C4-2B (cell line): ENCODE data around the gene ZFP36L1.

Experiments
- ZFX ChIP-seq: fragments of 450-650 bp; IDR thresholded peaks from 2 replicates; pipeline ENCODE4 v1.6.1; 2017
- TF ChIP-seq, protein P1 (sequence below): fragments of 450-650 bp; conservative IDR thresholded peaks from 2 replicates; pipeline ENCODE4 v1.5.1; 2017; ENCODE audit warnings: mild to moderate bottlenecking

GRCh38 chr14:68747393-68747792 is 45.5 kb downstream of the ZFP36L1 start:
- TF ChIP-seq, protein P1, sequence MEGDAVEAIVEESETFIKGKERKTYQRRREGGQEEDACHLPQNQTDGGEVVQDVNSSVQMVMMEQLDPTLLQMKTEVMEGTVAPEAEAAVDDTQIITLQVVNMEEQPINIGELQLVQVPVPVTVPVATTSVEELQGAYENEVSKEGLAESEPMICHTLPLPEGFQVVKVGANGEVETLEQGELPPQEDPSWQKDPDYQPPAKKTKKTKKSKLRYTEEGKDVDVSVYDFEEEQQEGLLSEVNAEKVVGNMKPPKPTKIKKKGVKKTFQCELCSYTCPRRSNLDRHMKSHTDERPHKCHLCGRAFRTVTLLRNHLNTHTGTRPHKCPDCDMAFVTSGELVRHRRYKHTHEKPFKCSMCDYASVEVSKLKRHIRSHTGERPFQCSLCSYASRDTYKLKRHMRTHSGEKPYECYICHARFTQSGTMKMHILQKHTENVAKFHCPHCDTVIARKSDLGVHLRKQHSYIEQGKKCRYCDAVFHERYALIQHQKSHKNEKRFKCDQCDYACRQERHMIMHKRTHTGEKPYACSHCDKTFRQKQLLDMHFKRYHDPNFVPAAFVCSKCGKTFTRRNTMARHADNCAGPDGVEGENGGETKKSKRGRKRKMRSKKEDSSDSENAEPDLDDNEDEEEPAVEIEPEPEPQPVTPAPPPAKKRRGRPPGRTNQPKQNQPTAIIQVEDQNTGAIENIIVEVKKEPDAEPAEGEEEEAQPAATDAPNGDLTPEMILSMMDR: no peak
- TF ChIP-seq ZFX: no peak
